Heart right ventricle (tissue), 16 donors: ENCODE results near the gene SUN5. TPM values are rescaled to one million over a fixed set of nuclear protein-coding genes. Genes with fewer than 3 reads are reported as not detected.

Source experiments
- ATAC-seq, 8 donors: fragments of 200-7000 bp; cut with Tn5 transposase; one replicate each; pipeline ENCODE4 v1.9.1; 2020; ENCODE audit warnings: mild to moderate bottlenecking in 8 of 8, moderate library complexity in 8 of 8, moderate number of reproducible peaks in 1 of 8
- DNase-seq, 2 donors: peaks; one replicate each; pipeline ENCODE4 v3.0.0-alpha.2; 2020
- H3K27ac ChIP-seq, 10 donors: fragments of 200-600 bp; sonication (generic) in 2 of 10; one replicate each; pipeline versions ENCODE4 v1.5.0 to v1.8.0; 2020 to 2022; ENCODE audit warnings: mild to moderate bottlenecking in 3 of 10
- H3K27me3 ChIP-seq, 7 donors: fragments of 200-600 bp; one replicate each; pipeline ENCODE4 v1.8.0; 2021 to 2022; ENCODE audit warnings: mild to moderate bottlenecking in 2 of 7
- H3K36me3 ChIP-seq, 9 donors: fragments of 200-600 bp; sonication (generic) in 1 of 9; one replicate each; pipeline versions ENCODE4 v1.5.0 to v1.8.0; 2020 to 2022; ENCODE audit warnings: mild to moderate bottlenecking in 2 of 9
- H3K4me1 ChIP-seq, 9 donors: fragments of 200-600 bp; sonication (generic) in 1 of 9; one replicate each; pipeline versions ENCODE4 v1.5.0 to v1.8.0; 2020 to 2022; ENCODE audit warnings: mild to moderate bottlenecking in 4 of 9
- H3K4me3 ChIP-seq, 10 donors: fragments of 200-600 bp; sonication (generic) in 2 of 10; one replicate each; pipeline versions ENCODE4 v1.5.0 to v1.8.0; 2020 to 2022; ENCODE audit warnings: mild to moderate bottlenecking in 7 of 10, moderate library complexity in 2 of 10
- H3K9me3 ChIP-seq, 11 donors: fragments of 200-600 bp in 10 of 11; sonication (generic) in 2 of 11; one replicate each; pipeline versions ENCODE4 v1.5.0 to v1.8.0; 2013 to 2022; ENCODE audit warnings: mild to moderate bottlenecking in 2 of 11, control low read depth in 1 of 11, moderate library complexity in 1 of 11
- CTCF ChIP-seq, 9 donors: fragments of 200-600 bp; sonication (generic) in 2 of 9; IDR thresholded peaks; one replicate each; pipeline versions ENCODE4 v1.5.0 to v1.8.0; 2021 to 2022; ENCODE audit warnings: antibody characterized with exemption in 9 of 9, mild to moderate bottlenecking in 5 of 9, moderate library complexity in 1 of 9
- WGBS, 2 donors: extraction: QIAGEN DNeasy Blood & Tissue Kit; methylation state at CpG; one replicate each; pipeline ENCODE4 v1.1.7; 2013; ENCODE audit warnings: inconsistent platforms in 1 of 2; 5-methylcytosine and 5-hydroxymethylcytosine counted together
- intact Hi-C, 10 donors: fragments of 100-400 bp; cut with DNase I; formaldehyde crosslinking; loops; one replicate each; pipeline versions ENCODE4 v1.11.1 to v1.14.2; 2022
- polyA plus RNA-seq, 2 donors: library from polyadenylated mRNA; stranded (reverse); fragments of 200-250 nt; gene quantifications; one replicate each; pipeline ENCODE4 v1.2.3, GENCODE V29; 2013
- total RNA-seq, 10 donors: library from RNA; stranded (reverse); fragmentation: NEBNext Ultra II Directional in 3 of 10; extraction: Animal tissue kit (Norgen Biotek cat#: 25700) in 3 of 10; gene quantifications; one replicate each; pipeline versions ENCODE4 v1.2.1 to v1.2.4, GENCODE V29; 2021 to 2023
- donor health status: Arrhythmogenic right ventricular cardiomyopathy.
- donor health status: ischemic (EF 13 %, LVEDD 7.1; RV severe dilation, severe dysfunction).
- donor health status: healthy with polysubstance abuse.
- donor health status: DM: no; HTN: yes; CAD: no.
- donor health status: DM: no; HTN: no; CAD: no.
- donor health status: ischemic (EF 25% LVEDD 6.9; RV normal size, moderate dysfunction).
- donor health status: ischemic (EF 25% LVEDD 5.7; RV mildly dilated, moderate dysfunction).
- donor health status: healthy.
- donor health status: DM: yes; HTN: yes; CAD: no.
- donor health status: Ischemic cardiomyopathy.
- donor health status: ischemic (EF 35%, LVEDD 5.7; RV mildly dilated, moderate dysfunction).
- donor health status: nonischemic (EF 11% LVEDD 7.7; RV severe dilation, severe dysfunction).
- donor health status: DM: yes; HTN: yes; CAD: no.
- donor health status: PGD.
- donor health status: ischemic (EF 29% LVEDD 5.4; RV normal size, mild dysfunction).
- donor health status: nonischemic (EF 23%, LVEDD 6.1; RV moderate dilation, normal function).

Gene SUN5
- total and polyA plus RNA-seq, 12 donors, result not detected

DNA sequence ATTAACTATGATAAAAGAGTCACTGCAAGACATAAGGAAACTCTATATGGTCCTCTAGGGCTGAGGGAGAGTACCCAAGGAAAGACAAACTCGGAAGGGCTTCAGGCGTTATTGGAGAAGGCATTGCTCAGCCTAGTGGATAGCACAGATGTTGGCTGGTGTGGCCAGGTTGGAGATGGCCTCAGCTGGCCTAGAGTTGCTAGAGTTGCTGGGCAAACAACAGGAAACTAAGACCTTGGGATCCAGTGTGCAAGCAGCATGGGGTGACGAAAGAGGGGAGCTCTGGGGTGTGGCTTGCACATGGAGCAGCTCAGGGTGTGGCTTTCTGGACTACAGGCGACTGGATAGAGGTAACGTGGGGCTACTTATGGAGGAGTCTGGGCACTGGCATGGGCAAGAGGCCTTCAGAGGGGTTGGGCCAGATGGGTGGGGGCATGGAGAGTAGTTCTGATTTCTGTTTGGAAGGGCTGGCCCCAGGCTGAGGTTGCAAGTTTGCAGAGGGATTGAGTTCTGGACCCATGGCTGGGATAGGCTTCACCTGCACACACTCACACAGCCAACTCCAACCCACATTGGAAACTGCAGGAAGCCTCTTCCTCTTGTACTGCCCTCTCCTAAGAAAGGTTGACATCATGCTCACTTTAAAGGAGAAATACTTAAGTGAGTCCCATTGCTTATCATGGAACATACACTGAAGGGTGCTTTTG, 22.0 kb upstream of the SUN5 start:
- no peak overlapping the region for H3K27ac ChIP-seq
- ATAC-seq (no peak), DNase-seq (no peak)
- intact Hi-C loops, result no loop called here
- H3K36me3 ChIP-seq, result no peaks in the 10 kb centered on the region
- WGBS, 2 donors, result 64 to 68% methylated on average over 5 of the region's 5 CpGs
- H3K27me3 ChIP-seq, result peaks cover 0 to 16% (median 10%) of the 10 kb centered on the region in 7 donors
- H3K9me3 ChIP-seq, result no peaks in the 10 kb centered on the region
- TF ChIP-seq CTCF (IDR thresholded peaks at IDR 0.05), result no peak
- H3K4me1 ChIP-seq, result no peaks in the 10 kb centered on the region
- no peak overlapping the region for H3K4me3 ChIP-seq

DNA sequence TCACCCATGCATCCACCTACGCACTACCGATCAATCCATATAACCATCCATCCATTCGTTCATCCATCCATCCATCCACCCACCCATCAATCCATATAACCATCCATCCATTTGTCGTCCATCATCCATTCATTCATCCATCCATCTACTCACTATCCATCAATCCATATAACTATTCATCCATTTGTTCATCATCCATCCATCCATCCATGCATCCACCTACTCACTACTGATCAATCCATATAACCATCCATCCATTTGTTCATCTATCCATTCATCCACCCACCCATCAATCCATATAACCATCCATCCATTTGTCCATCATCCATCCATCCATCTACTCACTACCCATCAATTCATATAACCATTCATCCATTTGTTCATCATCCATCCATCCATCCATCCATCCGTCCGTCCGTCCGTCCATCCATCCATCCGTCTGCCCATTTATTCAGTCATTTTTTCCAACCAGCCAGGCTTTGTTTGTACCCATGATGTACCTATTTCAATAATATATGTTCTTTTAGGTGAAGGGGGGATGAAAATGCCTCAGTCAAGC, 21.2 kb upstream of the SUN5 start:
- no peaks in the 10 kb centered on the region for H3K36me3 ChIP-seq

GRCh38 chr20:33024609-33025317, 20.5 kb upstream of the SUN5 start:
- Histone ChIP-seq H3K27ac (no peak overlapping the region), H3K4me3 (no peak overlapping the region), H3K27me3 (peaks cover 0 to 14% (median 10%) of the 10 kb centered on the region in 7 donors), H3K9me3 (no peaks in the 10 kb centered on the region), H3K36me3 (no peaks in the 10 kb centered on the region), H3K4me1 (no peaks in the 10 kb centered on the region)
- intact Hi-C loops, result no loop called here
- no peak for ATAC-seq
- DNase-seq, result no peak
- 71 to 74% methylated on average over 5 of the region's 5 CpGs for WGBS, 2 donors
- TF ChIP-seq CTCF (IDR thresholded peaks at IDR 0.05), result no peak

More for the DNA sequence above, 21.2 kb upstream of the SUN5 start:
- ATAC-seq (no peak), DNase-seq (no peak)
- no peak overlapping the region for H3K27ac ChIP-seq
- 48 to 52% methylated on average over 9 of the region's 9 CpGs for WGBS, 2 donors
- H3K9me3 ChIP-seq, result no peaks in the 10 kb centered on the region
- H3K4me1 ChIP-seq, result no peaks in the 10 kb centered on the region
- H3K27me3 ChIP-seq, result peaks cover 0 to 14% (median 10%) of the 10 kb centered on the region in 7 donors
- TF ChIP-seq CTCF (IDR thresholded peaks at IDR 0.05), result no peak
- intact Hi-C loops, result no loop called here
- no peak overlapping the region for H3K4me3 ChIP-seq

DNA sequence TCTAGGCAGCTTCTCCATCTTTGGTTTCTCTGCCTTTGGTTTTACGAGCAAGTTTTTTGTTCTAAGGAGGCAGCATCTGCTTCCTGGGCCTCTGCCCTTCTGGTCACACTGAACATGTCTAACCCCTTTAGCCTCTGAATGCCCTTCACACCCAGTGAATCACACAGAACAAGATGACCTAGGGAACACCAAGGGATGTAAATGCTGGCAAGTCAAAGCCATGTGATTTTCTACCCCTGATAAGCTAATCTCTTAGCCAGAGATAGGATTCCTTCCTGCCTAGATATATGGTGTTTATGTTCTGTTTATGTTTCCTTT, 20.0 kb upstream of the SUN5 start:
- ATAC-seq (no peak), DNase-seq (no peak)
- intact Hi-C loops, result no loop called here
- Histone ChIP-seq H3K4me3 (no peak overlapping the region), H3K36me3 (no peaks in the 10 kb centered on the region), H3K27me3 (peaks cover 0 to 14% (median 6%) of the 10 kb centered on the region in 7 donors), H3K4me1 (no peaks in the 10 kb centered on the region), H3K9me3 (no peaks in the 10 kb centered on the region), H3K27ac (no peak overlapping the region)
- TF ChIP-seq CTCF (IDR thresholded peaks at IDR 0.05), result no peak
- WGBS, 2 donors, result 47 to 69% methylated on average over 1 of the region's 1 CpG
